Activated T-helper 1 cell treated with anti-CD3 and anti-CD28 coated beads, Interleukin-2, amount 50 U/mL, for 16 hours (primary cell): ENCODE results near the gene MAP1A.

Experiments used
- DNase-seq, 2 donors: peaks; one replicate each; pipeline ENCODE4 v3.0.0-alpha.2; 2020; ENCODE audit warnings: low read depth in 1 of 2, low spot score in 1 of 2

MAP1A gene

DNA sequence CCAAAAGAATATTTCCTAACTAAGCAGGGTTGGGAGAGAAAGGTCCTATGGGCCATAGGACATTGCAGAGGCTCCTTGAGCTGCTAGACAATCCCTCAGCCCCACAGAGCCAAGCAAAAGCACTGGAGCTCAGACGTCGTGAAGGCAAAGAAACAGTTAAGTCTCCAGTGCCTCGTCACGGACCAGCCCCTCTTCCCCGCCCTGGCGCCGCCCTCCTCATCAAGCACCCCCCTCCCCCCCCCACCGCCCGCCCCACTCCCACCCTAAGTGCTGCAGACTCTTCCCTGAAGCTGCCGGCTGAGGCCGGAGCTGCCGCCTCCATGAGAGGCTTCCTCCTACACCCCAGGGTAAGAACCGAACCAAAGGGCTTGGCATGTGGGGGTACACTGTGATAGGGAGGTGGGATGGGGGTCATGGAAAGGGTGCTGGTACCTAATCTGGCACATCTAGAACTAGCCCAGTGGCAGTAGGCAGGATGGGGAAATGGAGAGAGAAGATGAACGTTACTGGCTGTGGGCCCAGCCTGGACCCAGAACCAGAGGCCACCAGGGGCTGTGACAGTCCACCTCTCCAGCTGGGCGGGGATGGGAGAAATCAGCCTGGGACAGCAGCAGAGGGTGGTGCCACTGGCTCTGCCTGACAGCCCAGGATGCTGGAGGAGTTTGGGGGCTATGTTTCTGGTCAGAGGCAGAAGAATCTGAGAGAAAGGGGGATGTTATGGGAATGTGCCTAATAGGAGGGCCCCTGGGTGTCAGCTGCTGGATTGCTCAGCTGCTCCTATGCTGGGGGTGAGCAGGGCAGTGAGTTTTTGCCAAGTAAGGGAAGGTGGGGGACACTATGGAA, at the start of gene MAP1A:
MAP1A (plus strand) TSS at position 255 of the 843 bp plus-strand sequence. CDS start 3,866 bp downstream, outside the sequence.
- DNase-seq: no peak

DNA sequence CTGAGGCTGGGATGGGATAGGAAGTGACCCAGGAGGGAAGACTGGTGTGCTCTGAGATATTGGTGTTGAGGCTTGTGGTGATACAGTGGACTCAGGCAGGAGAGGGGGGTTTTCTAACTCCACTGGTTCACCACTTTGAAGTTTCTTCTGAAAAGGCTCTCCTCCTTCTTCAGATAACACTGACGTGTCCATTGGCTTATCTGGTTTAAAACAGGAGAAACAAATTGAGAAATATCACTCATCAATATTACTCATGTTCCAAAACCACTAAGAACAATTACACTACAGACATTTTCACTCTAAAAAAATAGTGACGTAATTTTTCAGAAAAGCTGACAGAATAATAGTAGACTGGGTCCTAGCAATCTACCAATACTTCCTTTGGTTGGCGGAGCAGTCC, 47.5 kb upstream of the MAP1A start:
- no peak for DNase-seq

GRCh38 chr15:43471975-43472374, 45.4 kb upstream of the MAP1A start:
- no peak for DNase-seq

- DNase-seq: no peak
These were observed 43.5 kb upstream of the MAP1A start for GRCh38 chr15:43473885-43474284.

DNA sequence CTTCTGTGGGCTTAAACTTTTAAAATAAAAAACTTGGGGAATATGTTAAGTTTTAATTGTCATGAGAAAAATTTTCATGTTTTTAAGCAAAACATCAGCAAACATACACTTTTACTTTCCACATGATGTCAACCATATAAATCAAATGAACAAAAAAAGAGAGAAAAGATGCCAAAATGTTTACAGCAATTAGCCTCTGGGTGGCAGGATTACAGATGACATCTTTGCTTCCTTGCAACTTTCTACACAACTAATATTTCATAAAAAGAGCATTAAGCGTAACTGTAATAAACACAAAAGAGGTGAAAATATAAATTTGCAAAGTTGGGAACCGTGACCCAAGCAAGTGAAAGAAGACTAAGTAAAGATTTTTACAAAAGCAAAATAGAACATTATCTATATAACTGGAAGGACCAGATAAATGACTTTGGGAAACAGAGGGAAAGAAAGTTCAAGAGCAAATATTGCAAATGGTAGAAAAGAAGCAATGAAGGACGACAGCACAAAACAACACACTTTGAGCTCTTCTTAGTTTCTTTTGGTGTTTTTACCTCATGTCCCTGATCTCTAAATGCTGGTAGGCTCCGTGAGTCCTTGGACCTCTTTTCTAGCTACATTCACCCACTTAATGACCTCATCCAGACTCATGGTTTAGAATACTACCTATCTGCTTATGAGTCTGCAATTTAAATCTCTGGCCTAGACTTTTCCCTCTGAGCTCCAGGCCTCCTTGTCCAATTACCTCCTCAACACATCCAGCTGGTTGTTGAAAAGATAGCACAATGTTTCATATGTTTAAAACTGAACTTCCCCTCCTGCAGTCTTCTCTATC, 33.9 kb upstream of the MAP1A start:
- DNase-seq: no peak

DNA sequence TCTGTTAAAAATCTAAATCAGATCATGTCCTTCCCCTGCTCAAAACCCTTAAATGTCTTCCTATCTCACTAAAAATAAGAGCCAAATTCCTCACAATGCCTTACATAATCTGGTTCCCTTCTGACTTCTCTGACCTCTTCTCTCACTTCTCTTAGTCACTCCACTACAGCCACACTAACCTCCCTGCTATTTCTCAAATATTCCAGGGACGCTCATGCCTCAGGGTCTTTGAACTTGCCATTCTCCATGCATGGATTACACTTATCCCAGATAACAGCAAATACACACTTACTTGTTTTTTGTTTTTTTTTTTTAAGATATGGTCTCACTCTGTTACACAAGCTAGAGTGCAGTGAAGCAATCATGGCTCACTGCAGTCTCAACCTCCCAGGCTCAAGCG, 33.0 kb upstream of the MAP1A start:
- no peak for DNase-seq

- no peak for DNase-seq
These were observed 30.0 kb upstream of the MAP1A start for GRCh38 chr15:43487271-43487895.

GRCh38 chr15:43488790-43489189, 28.6 kb upstream of the MAP1A start:
- DNase-seq: no peak

- no peak for DNase-seq
These were observed 28.2 kb upstream of the MAP1A start for GRCh38 chr15:43489191-43489590.

DNA sequence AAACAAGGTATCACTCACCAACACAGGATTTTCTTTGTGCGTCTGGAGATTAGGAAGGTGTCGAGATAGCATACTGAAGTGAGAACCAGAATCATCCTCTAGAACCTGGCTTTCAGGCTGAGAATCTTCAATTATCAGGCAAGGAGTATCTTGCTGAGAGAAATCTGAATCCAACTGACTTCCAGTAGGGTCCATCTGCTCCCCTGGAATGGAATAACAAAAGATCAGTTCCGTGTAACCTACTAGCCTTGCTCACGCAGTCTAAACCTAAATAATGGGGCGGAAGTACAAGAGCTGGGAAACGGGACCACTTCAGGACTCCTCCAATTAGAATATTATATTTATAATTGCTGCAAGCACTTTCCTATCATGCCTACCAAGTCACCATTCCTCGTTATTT, 25.1 kb upstream of the MAP1A start:
- DNase-seq: no peak

DNA sequence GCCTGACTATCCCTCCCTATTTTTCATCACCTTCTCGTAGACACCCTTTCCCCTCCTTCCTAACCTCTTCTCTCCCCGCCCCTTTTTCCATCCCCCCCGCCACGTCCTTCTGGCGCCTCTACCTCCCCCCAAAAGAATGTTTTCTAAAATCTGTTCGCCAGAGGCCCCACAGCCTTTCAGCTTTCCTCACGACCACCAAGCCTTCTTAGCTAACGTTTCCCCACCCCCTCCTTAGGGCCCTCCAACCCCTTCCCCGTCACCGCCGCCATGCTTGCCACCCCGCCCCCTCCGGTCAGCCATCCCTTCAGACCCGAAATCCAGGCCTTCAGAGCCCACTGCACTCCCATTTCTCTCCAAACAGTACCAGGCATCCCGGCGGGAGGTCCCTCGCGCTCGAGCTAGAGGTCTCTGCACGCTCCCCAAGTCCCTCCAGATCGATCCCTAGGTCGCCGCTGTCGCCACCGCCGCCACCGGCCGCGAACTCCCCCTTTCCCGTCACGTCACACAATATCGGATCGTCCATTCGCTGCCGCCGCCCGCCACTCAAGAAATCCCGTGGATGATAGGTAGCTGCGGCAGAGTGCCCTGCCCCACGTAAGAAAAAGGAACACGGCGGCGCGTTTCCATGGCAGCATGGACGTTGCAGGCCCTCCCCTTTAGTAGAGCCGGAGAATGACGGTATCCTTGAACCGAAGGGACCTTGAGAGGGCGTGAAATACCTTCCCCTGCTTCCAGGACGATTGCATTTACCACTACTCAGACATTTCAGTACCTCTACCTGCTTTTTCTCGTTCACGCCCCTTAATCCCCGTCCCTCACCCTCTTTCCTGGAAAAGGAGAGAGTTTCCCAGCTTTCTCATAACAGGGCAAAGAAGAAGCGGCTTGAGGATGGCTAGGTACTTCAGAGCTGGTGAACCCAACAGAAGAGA, 24.5 kb upstream of the MAP1A start, which contains the start of gene TP53BP1:
TP53BP1 (minus strand) TSS at position 484 of the 929 bp plus-strand sequence; CDS start at position 371, 113 bp downstream.
- DNase-seq: peak; percentile 88

DNA sequence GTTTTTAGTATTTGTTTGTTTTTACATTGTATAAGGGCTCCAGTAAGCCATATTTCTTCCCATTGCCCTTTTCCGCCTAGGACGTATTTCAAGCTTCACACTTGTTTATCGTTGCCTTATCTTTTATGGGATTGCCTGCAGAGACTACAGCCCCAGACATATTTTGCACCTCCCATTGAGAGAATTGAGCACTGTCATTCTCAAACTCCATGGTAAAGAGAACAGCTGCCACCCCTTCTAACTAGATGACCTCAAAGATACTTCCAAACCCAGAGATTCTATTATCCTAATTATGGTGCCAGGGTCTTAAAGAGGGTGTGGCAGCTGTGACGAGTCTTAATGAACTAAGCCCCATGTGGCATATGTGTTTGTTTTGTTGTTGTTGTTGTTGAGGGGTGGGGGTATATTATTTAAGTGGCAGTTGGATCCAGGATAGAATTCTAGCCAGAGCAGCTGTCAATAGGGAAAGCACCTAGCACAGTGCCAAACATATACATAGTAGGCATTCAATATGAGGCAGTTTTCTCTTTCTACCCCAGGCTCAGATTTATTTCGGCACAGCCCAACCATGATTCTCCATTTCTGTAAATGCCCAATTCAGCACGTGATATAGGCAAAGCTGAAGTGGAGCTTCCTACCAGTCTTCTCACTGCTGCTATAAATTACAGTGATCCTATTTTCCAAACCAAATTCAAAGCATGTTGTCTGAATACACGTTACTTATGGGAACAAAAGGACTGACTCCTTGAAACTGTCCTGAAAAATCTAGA, 23.5 kb upstream of the MAP1A start:
- no peak for DNase-seq

GRCh38 chr15:43498990-43499389, 18.4 kb upstream of the MAP1A start:
- DNase-seq: no peak

DNA sequence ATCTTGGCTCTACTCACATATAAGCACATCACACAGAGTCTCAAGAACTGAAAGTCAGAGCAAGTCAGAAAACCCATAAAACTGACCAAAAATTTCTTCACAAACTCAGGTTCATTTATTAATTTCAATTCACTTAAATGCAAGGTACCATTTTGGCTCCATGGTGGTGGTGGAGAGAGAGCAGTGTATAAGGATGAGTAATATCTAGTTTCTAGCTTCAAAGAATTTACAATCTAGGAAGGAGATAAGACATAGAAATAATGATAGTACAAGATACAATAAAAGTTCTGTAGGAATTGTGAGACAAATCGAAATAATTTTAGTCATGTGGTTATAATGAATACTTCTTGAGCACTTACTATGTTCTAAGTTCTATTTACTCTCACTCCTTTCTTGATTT, 17.8 kb upstream of the MAP1A start:
- no peak for DNase-seq

- no peak for DNase-seq
These were observed 11.7 kb upstream of the MAP1A start for GRCh38 chr15:43505738-43506137.

DNA sequence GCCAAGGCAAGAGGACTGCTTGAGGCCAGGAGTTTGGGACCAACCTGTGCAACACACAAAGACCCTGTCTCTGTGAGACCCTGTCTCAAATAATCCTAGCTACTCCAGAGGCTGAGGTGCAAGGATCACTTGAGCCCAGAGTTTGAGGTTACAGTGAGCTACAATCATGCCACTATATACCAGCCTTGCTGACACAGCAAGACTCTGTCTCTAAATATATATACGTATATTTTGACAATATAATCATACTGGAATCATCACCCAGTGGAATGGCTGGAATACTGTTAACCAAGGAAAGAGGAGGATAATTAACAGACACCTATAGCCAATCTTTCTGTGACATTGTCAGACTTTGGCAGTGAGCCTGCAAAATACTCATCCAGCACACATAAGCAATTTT, 9.0 kb upstream of the MAP1A start:
- no peak for DNase-seq

DNA sequence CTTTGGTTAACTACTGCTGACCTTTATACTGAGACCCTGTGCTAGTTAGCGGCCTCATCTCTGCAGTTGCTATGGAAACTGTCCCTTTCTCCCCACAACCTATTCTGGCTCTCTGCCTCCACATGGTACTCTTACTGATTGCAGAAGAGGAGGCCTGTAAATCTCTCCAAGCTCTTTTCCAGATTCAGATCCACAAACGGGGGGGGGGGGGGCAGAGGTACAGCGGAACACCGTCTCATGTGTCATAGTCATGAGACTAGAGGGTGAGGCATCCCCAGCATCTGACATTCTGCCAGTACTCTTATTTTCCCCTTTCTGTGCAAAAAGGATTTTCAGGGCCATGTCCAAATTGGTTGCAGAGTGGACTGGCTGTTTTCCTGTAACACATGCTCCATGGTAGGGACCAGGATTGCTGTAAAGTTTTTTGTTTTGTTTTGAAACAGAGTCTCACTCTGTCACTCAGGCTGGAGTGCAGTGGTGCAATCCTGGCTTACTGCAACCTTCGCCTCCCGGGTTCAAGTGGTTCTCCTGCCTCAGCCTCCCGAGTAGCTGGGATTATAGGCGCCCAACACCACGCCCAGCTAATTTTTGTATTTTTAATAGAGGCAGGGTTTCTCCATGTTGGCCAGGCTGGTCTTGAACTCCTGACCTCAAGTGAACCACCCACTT, 8.3 kb upstream of the MAP1A start:
- no peak for DNase-seq

GRCh38 chr15:43509660-43510199, 7.7 kb upstream of the MAP1A start:
- DNase-seq: no peak
